Hematopoietic multipotent progenitor cell treated with erythropoietin and hydrocortisone succinate and interleukin-3 and kit ligand, for 6 days (in vitro differentiated cells): ENCODE results near the gene RAPGEF5.

ENCODE experiments used
- DNase-seq: peaks from one replicate; pipeline ENCODE4 v3.0.0-alpha.2; 2015

RAPGEF5 gene

GRCh38 chr7:22185559-22185958 lies 171.4 kb downstream of the RAPGEF5 start:
- no peak for DNase-seq

- DNase-seq, result no peak
Measured at GRCh38 chr7:22184549-22185199, 172.3 kb downstream of the RAPGEF5 start.

- no peak for DNase-seq
Measured at GRCh38 chr7:22183522-22184280, 173.3 kb downstream of the RAPGEF5 start.

GRCh38 chr7:22182149-22182548 lies 174.8 kb downstream of the RAPGEF5 start:
- no peak for DNase-seq

- DNase-seq, result no peak
Measured at GRCh38 chr7:22181663-22182062, 175.3 kb downstream of the RAPGEF5 start.

- peak; percentile 77 for DNase-seq
Measured at GRCh38 chr7:22179442-22179879, 177.5 kb downstream of the RAPGEF5 start.

- DNase-seq, result no peak
Measured at GRCh38 chr7:22178735-22179134, 178.2 kb downstream of the RAPGEF5 start.

- DNase-seq, result no peak
Measured at GRCh38 chr7:22176791-22177412, 180.1 kb downstream of the RAPGEF5 start.

- no peak for DNase-seq
Measured at GRCh38 chr7:22174574-22174953, 182.4 kb downstream of the RAPGEF5 start.

GRCh38 chr7:22173685-22174573 lies 183.0 kb downstream of the RAPGEF5 start:
- DNase-seq, result peak; percentile 77

- DNase-seq, result no peak
Measured at GRCh38 chr7:22168129-22168634, 188.8 kb downstream of the RAPGEF5 start.

- no peak for DNase-seq
Measured at GRCh38 chr7:22167482-22167881, 189.5 kb downstream of the RAPGEF5 start.

GRCh38 chr7:22166928-22167327 lies 190.0 kb downstream of the RAPGEF5 start:
- DNase-seq, result peak; percentile 8

- DNase-seq, result no peak
Measured at GRCh38 chr7:22159341-22159740, 197.6 kb downstream of the RAPGEF5 start.

GRCh38 chr7:22157552-22157951 lies 199.4 kb downstream of the RAPGEF5 start:
- DNase-seq, result no peak

GRCh38 chr7:22156205-22156604 lies 200.7 kb downstream of the RAPGEF5 start:
- DNase-seq, result no peak

GRCh38 chr7:22154143-22154529 lies 202.8 kb downstream of the RAPGEF5 start:
- DNase-seq, result peak; percentile 40

- DNase-seq, result no peak
Measured at GRCh38 chr7:22153432-22154142, 203.4 kb downstream of the RAPGEF5 start.

- no peak for DNase-seq
Measured at GRCh38 chr7:22152690-22153089, 204.3 kb downstream of the RAPGEF5 start.

- DNase-seq, result no peak
Measured at GRCh38 chr7:22151901-22152300, 205.1 kb downstream of the RAPGEF5 start.

- no peak for DNase-seq
Measured at GRCh38 chr7:22150221-22150620, 206.7 kb downstream of the RAPGEF5 start.

- no peak for DNase-seq
Measured at GRCh38 chr7:22147868-22148267, 209.1 kb downstream of the RAPGEF5 start.
